Airway epithelial cell (primary cell): ENCODE data around the gene IRGM. TPM values are rescaled to one million over a fixed set of nuclear protein-coding genes. Genes with fewer than 3 reads are reported as not detected.

Experiments used
- total RNA-seq: library from RNA; depleted of rRNA; stranded (reverse); fragments of >200 nt; gene quantifications from 2 replicates; pipeline ENCODE4 v1.2.3, GENCODE V29; 2015

The IRGM gene
- total RNA-seq, result not detected in 2 replicates

GRCh38 chr5:150846308-150846653 lies at the start of gene IRGM:
Gene IRGM, plus strand, starts transcription at chr5:150846521. Its CDS starts 1,603 bp downstream, at chr5:150848124.

Other genes starting within 250 kb of the IRGM start
- gene SYNPO, start 205.9 kb upstream of the IRGM start, total RNA-seq, result 7.3 and 8.6 TPM in 2 replicates
- gene MYOZ3, start 185.3 kb upstream of the IRGM start, total RNA-seq, result not detected in 2 replicates
- gene RBM22, start 145.5 kb upstream of the IRGM start, total RNA-seq, result 22.8 and 33.4 TPM in 2 replicates
- gene DCTN4, start 87.5 kb upstream of the IRGM start, total RNA-seq, result 25.8 and 32.9 TPM in 2 replicates
- gene SMIM3, start 67.8 kb upstream of the IRGM start, total RNA-seq, result 12.4 and 15.4 TPM in 2 replicates
- 3.7 and 4.0 TPM in 2 replicates for gene ZNF300, start 58.5 kb downstream of the IRGM start, total RNA-seq
- 31.5 and 46.1 TPM in 2 replicates for gene GPX3, start 174.1 kb downstream of the IRGM start, total RNA-seq
- 112 and 114 TPM in 2 replicates for gene TNIP1, start 234.5 kb downstream of the IRGM start, total RNA-seq